ENCODE measurements around the gene WDR74. TPM values are rescaled to one million over a fixed set of nuclear protein-coding genes. Genes with fewer than 3 reads are reported as not detected.

Gene WDR74
- total RNA-seq, 1 experiment from 2014 or later, result 115 TPM

GRCh38 chr11:62853279-62853965 lies 14.0 kb upstream of the WDR74 start:
- BruUV-seq (replicated peaks), result no TSS peak

GRCh38 chr11:62852523-62853188 lies 13.3 kb upstream of the WDR74 start:
- TF ChIP-seq CTCF (IDR thresholded peaks at IDR 0.05; ENCODE audit: unreplicated experiment), result no peak
- Mint-ChIP-seq H3K27me3 (ENCODE audit: insufficient read depth, unreplicated experiment) (no peaks in the 10 kb centered on the region), H3K4me1 (ENCODE audit: insufficient read depth, unreplicated experiment) (peaks cover 20% of the 10 kb centered on the region), H3K36me3 (ENCODE audit: insufficient read depth, unreplicated experiment) (peaks cover 60% of the 10 kb centered on the region), H3K9me3 (ENCODE audit: unreplicated experiment) (no peaks in the 10 kb centered on the region), H3K4me3 (ENCODE audit: unreplicated experiment) (peak overlapping the region; percentile 94), H3K27ac (ENCODE audit: low read depth, unreplicated experiment) (no peak overlapping the region)
- CTCF ChIA-PET, result interaction anchor here (1.0 to 4.2 kb wide), 5 partner anchors 10 to 173 kb away, joined by 3 to 31 read pairs (median 6); partner anchors contain the start of gene SLC3A2
- BruUV-seq (replicated peaks), result no TSS peak
- intact Hi-C loops (cut with micrococcal nuclease), result no loop called here
- DNase-seq (ENCODE audit: unreplicated experiment), result no peak
- POLR2A ChIA-PET, result interaction anchor here (0.8 to 9.9 kb wide), 16 partner anchors 8 to 279 kb away, joined by 3 to 344 read pairs (median 16); partner anchors contain the start of genes C11orf98, CSKMT, EEF1G and HNRNPUL2

More at GRCh38 chr11:62853279-62853965, 14.0 kb upstream of the WDR74 start:
- no peak for TF ChIP-seq CTCF (IDR thresholded peaks at IDR 0.05; ENCODE audit: unreplicated experiment)
- H3K4me1 Mint-ChIP-seq (ENCODE audit: insufficient read depth, unreplicated experiment), result peaks cover 28% of the 10 kb centered on the region
- POLR2A ChIA-PET, result interaction anchor here (0.6 to 9.9 kb wide), 19 partner anchors 9 to 1327 kb away, joined by 3 to 344 read pairs (median 22); partner anchors contain the start of genes B3GAT3, C11orf98, CSKMT and HNRNPUL2
- H3K9me3 Mint-ChIP-seq (ENCODE audit: unreplicated experiment), result no peaks in the 10 kb centered on the region
- CTCF ChIA-PET, result interaction anchor here (0.8 to 4.2 kb wide), 5 partner anchors 10 to 67 kb away, joined by 4 to 31 read pairs (median 5); partner anchors contain the start of gene SLC3A2
- no peak for DNase-seq (ENCODE audit: unreplicated experiment)
- peak overlapping the region; percentile 64 for H3K27ac Mint-ChIP-seq (ENCODE audit: low read depth, unreplicated experiment)
- no peaks in the 10 kb centered on the region for H3K27me3 Mint-ChIP-seq (ENCODE audit: insufficient read depth, unreplicated experiment)
- peaks cover 60% of the 10 kb centered on the region for H3K36me3 Mint-ChIP-seq (ENCODE audit: insufficient read depth, unreplicated experiment)
- intact Hi-C loops (cut with micrococcal nuclease), result no loop called here
- H3K4me3 Mint-ChIP-seq (ENCODE audit: unreplicated experiment), result peak overlapping the region; percentile 94

DNA sequence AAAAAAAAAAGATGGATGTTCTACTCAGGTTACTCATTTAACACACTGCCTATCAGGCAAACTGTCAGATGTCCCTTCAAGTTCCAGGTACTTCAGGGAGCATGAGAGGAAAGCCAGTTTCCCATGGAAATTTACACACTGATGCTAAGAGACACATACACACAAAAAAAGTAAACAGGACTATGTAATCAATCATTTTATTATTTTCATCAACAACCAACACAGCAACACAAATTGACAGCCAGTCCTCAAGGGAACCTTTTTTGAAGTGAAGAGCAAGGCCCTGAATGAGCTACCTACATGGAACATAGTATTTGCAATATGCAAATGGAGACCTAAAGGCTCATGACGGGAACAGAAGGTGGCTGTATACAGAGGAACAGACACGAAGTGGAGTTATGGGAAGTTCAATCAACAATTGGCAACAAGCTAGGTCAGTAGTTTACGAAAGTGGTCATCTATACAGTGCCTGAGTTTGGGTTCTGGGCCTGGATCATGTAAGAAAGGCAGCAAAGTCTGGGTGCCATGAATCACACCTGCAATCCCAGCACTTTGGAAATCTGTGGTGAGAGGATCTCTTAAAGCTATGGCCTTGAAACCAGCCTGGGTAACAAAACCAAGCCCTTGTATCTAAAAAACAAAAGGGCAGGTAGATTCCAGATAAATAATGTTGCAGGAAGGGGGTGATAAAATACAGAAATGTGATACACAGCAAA lies 12.6 kb upstream of the WDR74 start:
- H3K4me1 Mint-ChIP-seq (ENCODE audit: insufficient read depth, unreplicated experiment), result peaks cover 16% of the 10 kb centered on the region
- intact Hi-C loops (cut with micrococcal nuclease), result no loop called here
- peak overlapping the region; percentile 52 for H3K27ac Mint-ChIP-seq (ENCODE audit: low read depth, unreplicated experiment)
- BruUV-seq (replicated peaks), result no TSS peak
- no peak for DNase-seq (ENCODE audit: unreplicated experiment)
- POLR2A ChIA-PET, result interaction anchor here (0.8 to 9.9 kb wide), 15 partner anchors 9 to 278 kb away, joined by 3 to 344 read pairs (median 4); partner anchors contain the start of genes C11orf98, CSKMT, EEF1G and HNRNPUL2
- no peak for TF ChIP-seq CTCF (IDR thresholded peaks at IDR 0.05; ENCODE audit: unreplicated experiment)
- no peaks in the 10 kb centered on the region for H3K9me3 Mint-ChIP-seq (ENCODE audit: unreplicated experiment)
- CTCF ChIA-PET, result interaction anchor here (1.0 to 1.3 kb wide), 3 partner anchors 9 to 172 kb away, joined by 3 to 6 read pairs (median 4); no protein-coding TSS in a partner anchor
- H3K36me3 Mint-ChIP-seq (ENCODE audit: insufficient read depth, unreplicated experiment), result peaks cover 60% of the 10 kb centered on the region
- H3K4me3 Mint-ChIP-seq (ENCODE audit: unreplicated experiment), result peak overlapping the region; percentile 94
- H3K27me3 Mint-ChIP-seq (ENCODE audit: insufficient read depth, unreplicated experiment), result no peaks in the 10 kb centered on the region

Data from MCF 10A (cell line).